ENCODE measurements around the gene LMNTD1.

Gene LMNTD1

DNA sequence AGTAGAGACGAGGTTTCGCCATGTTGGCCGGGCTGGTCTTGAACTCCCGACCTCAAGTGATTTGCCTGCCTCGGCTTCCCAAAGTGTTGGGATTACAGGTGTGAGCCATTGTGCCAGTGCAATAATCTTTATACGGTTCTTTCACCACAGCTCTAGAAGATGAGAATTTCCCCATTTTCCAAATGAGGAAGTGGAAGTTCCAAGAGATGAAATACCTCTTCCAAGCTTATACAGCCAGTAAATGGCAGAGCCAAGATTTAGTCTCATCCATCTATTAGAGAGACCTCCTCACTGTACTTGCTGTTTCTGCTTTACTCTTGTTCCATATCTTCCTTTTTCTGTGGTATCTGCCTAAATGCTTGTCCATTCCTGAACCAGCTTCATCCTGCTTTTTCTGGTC, 3.1 kb upstream of the LMNTD1 start:
- DNase-seq (ENCODE audit: low read depth in 3 of 3, low spot score in 1 of 3): no peak

GRCh38 chr12:25552681-25553080, 402 bp downstream of the LMNTD1 start:
- DNase-seq (ENCODE audit: low read depth in 3 of 3, low spot score in 1 of 3): no peak

DNA sequence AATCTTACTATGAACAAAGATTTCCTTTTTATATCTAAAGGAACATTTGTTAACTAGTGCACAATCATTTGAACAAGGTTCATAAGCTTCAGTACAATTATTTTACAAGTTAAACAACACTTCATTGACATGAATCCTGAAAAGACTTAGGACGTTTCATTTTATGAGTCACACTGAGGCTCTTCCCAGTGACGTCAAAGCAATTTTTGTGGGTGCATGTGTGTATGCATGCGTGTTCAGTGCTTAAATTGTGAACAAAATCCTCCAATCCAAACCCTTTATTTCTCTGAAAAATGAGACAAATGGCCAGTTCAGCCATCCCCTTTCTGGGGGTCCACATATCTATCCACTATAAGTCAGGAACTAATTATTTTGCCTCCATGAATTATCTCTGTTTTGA, 2.9 kb downstream of the LMNTD1 start:
- DNase-seq (ENCODE audit: low read depth in 3 of 3, low spot score in 1 of 3): no peak

- no peak for DNase-seq (ENCODE audit: low read depth in 3 of 3, low spot score in 1 of 3)
These were observed 4.0 kb downstream of the LMNTD1 start for GRCh38 chr12:25549120-25549519.

DNA sequence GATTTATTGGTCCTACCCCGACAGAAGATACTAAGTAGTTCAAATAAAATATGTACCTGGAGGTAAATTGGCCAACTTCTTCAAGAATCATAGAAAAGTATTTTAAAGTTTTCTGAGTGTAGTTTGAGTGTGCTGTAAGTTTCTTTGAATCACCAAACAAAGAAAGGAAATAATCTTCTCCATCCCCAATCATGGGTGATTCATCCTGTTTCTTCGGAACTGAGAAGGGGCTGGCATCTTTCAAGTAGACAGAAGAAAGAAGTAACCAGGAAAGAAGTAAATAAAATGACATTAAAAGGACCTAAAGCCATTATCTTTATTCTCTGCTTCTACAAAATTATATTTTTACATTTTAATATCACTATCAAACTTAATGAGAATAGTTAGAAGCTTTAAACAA, 6.8 kb downstream of the LMNTD1 start:
- DNase-seq (ENCODE audit: low read depth in 3 of 3, low spot score in 1 of 3): no peak

DNA sequence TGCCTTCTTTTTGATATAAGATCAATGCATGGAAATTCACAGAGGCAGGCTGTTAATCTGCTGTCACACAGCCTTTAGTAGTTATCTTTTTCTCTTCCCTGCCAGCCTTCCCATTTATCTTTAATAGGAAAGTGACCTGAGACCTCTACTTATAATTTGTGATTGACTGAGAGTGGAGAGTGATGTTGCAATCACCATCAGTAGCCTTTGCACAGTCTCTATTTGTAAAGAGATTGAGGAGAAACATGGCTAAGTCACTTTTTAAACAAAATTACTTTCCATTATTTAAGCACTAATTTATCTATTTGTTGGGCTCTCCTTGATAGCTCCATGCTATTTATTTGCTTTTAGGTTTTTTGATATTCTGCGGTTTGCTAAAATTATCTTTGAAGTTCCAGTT, 19.9 kb downstream of the LMNTD1 start:
- DNase-seq (ENCODE audit: low read depth in 3 of 3, low spot score in 1 of 3): no peak

GRCh38 chr12:25531502-25532052, 21.5 kb downstream of the LMNTD1 start:
- DNase-seq (ENCODE audit: low read depth in 3 of 3, low spot score in 1 of 3): no peak

GRCh38 chr12:25529738-25530137, 23.3 kb downstream of the LMNTD1 start:
- DNase-seq (ENCODE audit: low read depth in 3 of 3, low spot score in 1 of 3): no peak

DNA sequence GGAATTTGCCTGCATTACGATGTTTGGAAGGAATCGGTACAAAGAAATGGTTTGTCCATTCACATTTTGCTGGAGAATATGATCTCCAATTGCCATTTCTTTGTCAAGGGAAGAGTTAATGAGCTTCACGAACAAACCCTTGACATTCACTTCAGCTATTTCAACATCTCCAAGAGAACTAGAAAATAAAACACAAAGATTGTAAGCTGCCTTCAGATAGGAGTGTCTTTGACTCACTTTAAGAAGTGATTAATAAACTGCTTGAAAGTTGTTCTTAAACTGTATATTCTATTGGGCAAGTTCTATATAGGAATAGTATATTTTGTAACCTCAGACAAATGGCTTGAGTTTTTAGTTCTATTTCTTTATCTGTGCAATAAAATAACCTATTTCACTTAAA, 26.3 kb downstream of the LMNTD1 start:
- DNase-seq (ENCODE audit: low read depth in 3 of 3, low spot score in 1 of 3): no peak

DNA sequence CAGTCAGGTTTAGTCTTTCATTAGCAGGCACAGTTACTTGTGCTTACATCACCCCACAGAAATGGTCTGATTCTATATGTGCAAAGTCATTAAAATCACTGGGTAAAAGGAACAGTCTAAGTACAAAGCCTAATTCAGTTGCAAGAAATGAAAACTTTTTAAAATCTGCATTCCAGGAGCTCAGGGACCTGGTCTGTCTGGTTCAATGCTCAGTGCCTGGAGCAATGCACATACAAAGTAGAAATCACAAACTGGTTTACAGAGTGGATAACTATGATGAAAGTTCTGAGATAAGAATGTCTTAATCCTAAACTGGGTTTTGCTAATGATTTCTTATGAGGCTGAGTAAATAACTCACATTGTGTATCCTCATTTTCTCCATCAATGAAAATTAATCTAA, 28.7 kb downstream of the LMNTD1 start:
- DNase-seq (ENCODE audit: low read depth in 3 of 3, low spot score in 1 of 3): no peak

DNA sequence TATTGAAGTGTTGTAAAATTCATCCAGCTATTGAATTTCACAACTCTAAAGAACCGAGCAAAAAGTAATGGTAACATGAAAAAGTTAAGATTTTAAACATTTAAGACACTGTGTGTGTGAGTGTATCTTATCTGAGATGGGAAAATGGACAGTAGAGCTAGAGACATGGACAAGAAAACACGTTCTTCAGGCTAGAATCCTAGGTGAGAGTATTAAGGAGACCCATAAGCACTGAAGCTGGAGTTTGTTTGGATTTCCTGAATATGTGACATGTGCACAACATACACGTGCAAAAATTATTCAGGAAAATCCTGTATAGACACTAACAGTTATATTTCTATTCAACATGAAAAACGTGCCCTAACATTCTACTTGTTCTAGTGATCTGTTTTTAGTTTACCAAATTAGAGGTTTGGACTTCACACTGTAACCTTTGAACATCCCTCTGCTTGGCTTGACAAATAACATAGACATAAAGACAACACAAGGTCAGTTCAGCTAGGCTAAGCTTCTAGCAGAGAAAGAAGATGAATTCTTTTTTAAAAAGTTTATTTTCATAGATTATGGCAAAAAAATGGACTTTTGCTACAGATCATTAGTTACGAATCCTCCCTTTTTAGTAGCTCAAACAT, 31.3 kb downstream of the LMNTD1 start:
- no peak for DNase-seq (ENCODE audit: low read depth in 3 of 3, low spot score in 1 of 3)

DNA sequence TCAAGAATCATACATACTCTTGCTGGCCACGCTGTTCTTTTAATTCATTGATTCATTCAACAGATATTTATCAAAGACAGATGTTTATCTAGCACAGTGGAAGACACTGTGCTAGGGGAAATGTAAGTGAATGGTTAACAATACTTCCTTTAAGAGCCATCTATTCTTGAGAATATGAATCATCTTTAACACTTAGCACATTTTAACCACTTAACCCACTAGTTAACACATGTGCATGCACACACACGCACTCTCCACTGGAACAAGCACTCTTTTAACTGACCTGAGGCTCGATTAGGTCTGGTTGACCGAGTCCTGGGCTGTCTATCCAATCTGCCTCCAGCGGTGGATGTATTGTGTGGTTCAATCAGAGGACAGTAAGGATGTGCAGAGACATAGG, 34.6 kb downstream of the LMNTD1 start:
- no peak for DNase-seq (ENCODE audit: low read depth in 3 of 3, low spot score in 1 of 3)

GRCh38 chr12:25504744-25505143, 48.3 kb downstream of the LMNTD1 start:
- no peak for DNase-seq (ENCODE audit: low read depth in 3 of 3, low spot score in 1 of 3)

DNA sequence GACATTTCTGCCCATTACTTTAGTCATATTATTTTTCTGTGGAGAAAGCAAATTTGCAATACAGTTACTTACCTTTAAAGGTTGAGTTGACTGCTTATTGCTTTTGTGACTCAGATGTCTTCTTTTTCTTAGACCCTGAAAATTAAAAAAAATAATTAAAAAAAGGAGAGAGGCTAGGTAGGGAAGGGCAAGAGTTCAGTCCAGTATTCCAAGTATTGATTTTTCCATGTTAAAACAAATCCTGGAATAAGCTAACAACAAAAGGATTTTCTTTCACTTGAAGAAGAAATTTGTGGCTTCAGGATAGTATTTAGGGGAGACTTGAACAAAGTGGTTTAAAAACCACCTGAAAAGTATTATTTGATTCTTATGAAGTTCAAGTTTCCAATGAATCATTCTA, 49.4 kb downstream of the LMNTD1 start:
- no peak for DNase-seq (ENCODE audit: low read depth in 3 of 3, low spot score in 1 of 3)

DNA sequence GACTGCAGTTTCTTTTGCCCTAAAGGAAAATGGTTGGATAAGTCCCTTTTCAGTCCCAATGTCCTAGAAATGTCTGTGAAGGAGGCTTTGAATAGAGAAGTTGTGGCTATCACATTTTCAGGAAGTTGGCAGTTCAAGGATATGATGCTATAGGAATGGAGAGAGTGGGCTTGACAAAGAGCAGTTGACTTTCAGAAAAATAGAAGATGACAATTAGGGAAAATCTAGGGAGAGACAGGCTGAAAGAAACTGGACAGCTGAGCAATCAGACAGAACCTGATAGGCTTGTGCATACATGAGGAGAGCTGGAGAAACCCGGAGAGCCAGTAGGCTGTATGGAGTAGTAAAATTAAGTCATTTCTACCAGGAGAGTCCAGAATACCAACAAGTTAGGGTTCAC, 50.5 kb downstream of the LMNTD1 start:
- DNase-seq (ENCODE audit: low read depth in 3 of 3, low spot score in 1 of 3): no peak

GRCh38 chr12:25502118-25502517, 51.0 kb downstream of the LMNTD1 start:
- no peak for DNase-seq (ENCODE audit: low read depth in 3 of 3, low spot score in 1 of 3)

DNA sequence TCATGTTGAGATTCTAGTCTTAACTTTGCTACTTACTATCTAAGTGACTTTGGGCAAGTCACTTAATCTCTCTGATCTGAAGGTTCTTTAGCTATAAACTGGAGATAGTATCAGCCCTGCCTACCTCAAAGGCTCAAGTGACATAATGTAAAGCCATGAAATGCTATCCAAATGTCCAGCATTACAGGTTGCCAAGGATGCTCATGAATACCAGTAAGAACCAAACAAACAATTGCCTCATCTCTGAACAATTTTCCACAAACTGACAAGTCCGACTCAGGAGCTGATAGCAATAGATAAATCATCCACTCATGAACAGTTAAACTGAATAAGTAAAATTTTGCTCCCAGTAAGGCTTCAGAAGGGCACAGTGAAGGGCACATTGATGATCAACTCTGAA, 51.5 kb downstream of the LMNTD1 start:
- no peak for DNase-seq (ENCODE audit: low read depth in 3 of 3, low spot score in 1 of 3)

DNA sequence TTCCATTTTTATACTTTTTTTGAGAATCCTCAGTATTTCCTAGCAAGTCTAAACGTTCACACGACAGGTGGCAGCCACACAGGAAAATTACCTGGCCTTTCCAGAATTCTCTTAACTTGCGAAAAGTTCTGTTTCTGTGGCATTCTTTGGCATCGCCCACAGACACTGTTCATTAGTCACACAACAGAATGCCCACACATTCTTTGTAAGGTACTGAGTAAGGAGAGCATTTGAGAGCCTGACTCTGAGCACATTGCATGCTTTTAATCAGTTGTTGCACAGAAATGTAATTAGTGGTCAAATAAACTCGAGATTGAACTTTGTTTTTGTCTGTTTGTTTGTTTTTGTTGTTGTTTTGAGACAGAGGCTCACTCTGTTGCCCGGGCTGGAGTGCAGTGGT, 52.4 kb downstream of the LMNTD1 start:
- no peak for DNase-seq (ENCODE audit: low read depth in 3 of 3, low spot score in 1 of 3)

DNA sequence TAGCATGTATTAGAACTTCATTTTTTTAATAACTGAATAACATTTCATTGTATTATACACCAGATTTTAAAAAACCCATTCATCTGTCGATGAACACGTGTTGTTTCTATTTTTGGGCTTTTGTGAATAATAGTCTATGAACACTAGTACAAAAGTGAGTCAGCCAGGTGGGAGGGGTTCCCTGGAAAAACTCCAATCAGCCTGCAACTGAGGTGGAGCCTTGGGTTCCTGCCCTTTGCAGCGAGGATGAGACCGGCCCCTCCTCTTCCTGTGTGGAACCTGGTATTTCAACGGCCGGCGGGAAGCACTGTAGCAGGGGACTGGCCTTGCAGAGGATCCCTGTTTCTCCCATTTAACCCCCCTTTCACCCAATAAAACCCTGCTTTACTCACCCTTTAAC, 56.1 kb downstream of the LMNTD1 start:
- no peak for DNase-seq (ENCODE audit: low read depth in 3 of 3, low spot score in 1 of 3)

DNA sequence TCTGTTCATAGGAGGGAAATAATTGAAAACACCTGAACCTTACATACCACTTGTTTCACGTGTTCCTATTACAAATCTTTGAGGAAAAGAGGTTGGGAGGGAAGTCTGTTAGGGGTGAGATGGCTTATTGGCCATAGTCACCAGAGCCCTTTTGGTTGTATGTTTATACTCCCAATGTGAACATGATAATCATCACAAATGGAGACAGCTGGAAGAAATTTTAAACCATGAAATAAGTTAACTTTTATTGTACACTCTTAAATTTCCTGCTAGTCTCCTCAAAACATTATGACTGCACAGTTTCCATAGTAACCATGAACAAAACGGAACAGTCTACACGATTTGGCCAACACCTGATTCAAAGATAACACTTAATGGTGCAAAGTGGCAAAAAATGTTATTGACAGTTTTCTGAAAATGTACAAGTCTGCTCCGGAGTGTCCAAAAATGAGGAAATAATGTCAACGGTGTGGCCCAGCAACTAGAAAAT, 56.9 kb downstream of the LMNTD1 start:
- DNase-seq (ENCODE audit: low read depth in 3 of 3, low spot score in 1 of 3): no peak

- DNase-seq (ENCODE audit: low read depth in 3 of 3, low spot score in 1 of 3): no peak
These were observed 57.6 kb downstream of the LMNTD1 start for GRCh38 chr12:25495331-25496097.

- DNase-seq (ENCODE audit: low read depth in 3 of 3, low spot score in 1 of 3): no peak
These were observed 58.2 kb downstream of the LMNTD1 start for GRCh38 chr12:25494926-25495325.

DNA sequence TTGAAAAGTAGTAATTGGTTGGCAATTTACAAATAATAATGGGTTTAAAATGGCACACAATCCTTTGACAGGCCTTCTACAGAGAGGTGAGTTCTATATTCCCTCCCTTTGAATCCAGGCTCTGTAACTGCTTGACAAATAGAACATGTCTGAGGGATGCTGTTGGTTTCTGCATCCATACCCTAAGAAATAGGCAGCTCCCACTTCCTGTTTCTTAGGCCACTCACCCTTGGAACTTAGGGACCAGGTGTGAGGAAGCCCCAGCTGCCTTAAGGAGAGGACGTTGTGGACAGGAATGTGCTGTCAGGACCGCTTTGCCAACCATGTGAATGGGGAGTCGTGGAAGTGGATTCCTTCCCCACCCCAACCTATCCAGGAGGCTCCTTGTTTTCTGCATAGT, 59.4 kb downstream of the LMNTD1 start:
- DNase-seq (ENCODE audit: low read depth in 3 of 3, low spot score in 1 of 3): no peak
